Left renal cortex interstitium (tissue), 4 donors: ENCODE measurements around the gene EPN3. TPM values are rescaled to one million over a fixed set of nuclear protein-coding genes. Genes with fewer than 3 reads are reported as not detected.

ENCODE experiments used
- DNase-seq, 4 donors: peaks; one replicate each; pipeline ENCODE4 v3.0.0-alpha.2; 2013; ENCODE audit warnings: low read depth in 4 of 4, low spot score in 2 of 4, missing footprints in 1 of 4
- polyA plus RNA-seq, 4 donors: library from polyadenylated mRNA; unstranded; fragments of 120-200 nt; gene quantifications; one replicate each; pipeline ENCODE4 v1.2.1, GENCODE V29; 2013; ENCODE audit not compliant: insufficient read length in 4 of 4

EPN3 gene
- polyA plus RNA-seq, 4 donors = 8.0 to 18.0 (median 10.9) TPM

- no peak for DNase-seq
These were observed 23.7 kb upstream of the EPN3 start for GRCh38 chr17:50508573-50509460.

- no peak for DNase-seq
These were observed 21.5 kb upstream of the EPN3 start for GRCh38 chr17:50511058-50511457.

GRCh38 chr17:50513495-50513894, 19.0 kb upstream of the EPN3 start:
- no peak for DNase-seq

GRCh38 chr17:50514388-50514787, 18.1 kb upstream of the EPN3 start:
- no peak for DNase-seq

GRCh38 chr17:50514936-50515702, 17.4 kb upstream of the EPN3 start:
- DNase-seq = no peak

GRCh38 chr17:50517011-50517410, 15.5 kb upstream of the EPN3 start:
- no peak for DNase-seq

- no peak for DNase-seq
These were observed 14.8 kb upstream of the EPN3 start for GRCh38 chr17:50517504-50518383.

GRCh38 chr17:50518384-50519023, 14.0 kb upstream of the EPN3 start:
- DNase-seq = no peak

GRCh38 chr17:50519141-50519834, 13.2 kb upstream of the EPN3 start:
- DNase-seq = no peak

GRCh38 chr17:50520483-50520882, 12.1 kb upstream of the EPN3 start:
- DNase-seq = no peak

GRCh38 chr17:50521514-50521913, 11.0 kb upstream of the EPN3 start:
- DNase-seq = no peak

GRCh38 chr17:50522766-50523165, 9.8 kb upstream of the EPN3 start:
- no peak for DNase-seq

- DNase-seq = no peak
These were observed 9.3 kb upstream of the EPN3 start for GRCh38 chr17:50523208-50523607.

GRCh38 chr17:50524838-50525237, 7.7 kb upstream of the EPN3 start:
- DNase-seq = no peak

GRCh38 chr17:50527155-50527762, 5.3 kb upstream of the EPN3 start:
- no peak for DNase-seq

- DNase-seq = no peak
These were observed 4.5 kb upstream of the EPN3 start for GRCh38 chr17:50527949-50528474.

- no peak for DNase-seq
These were observed 2.7 kb upstream of the EPN3 start for GRCh38 chr17:50529849-50530248.

- no peak for DNase-seq
These were observed 1.0 kb upstream of the EPN3 start for GRCh38 chr17:50531428-50532025.

GRCh38 chr17:50533185-50533584, 650 bp downstream of the EPN3 start:
- no peak for DNase-seq
